Stomach (tissue), 9 donors: ENCODE results near the gene VWCE. TPM values are rescaled to one million over a fixed set of nuclear protein-coding genes. Genes with fewer than 3 reads are reported as not detected.
A peak's percentile ranks its signal among the peaks of the same experiment; 100 is the strongest.

Experiments
- DNase-seq, 2 donors: peaks; one replicate each; pipeline versions ENCODE4 v3.0.0 to v3.0.0-alpha.2; 2013 to 2019
- H3K27ac ChIP-seq, 5 donors: fragments of 200-600 bp in 4 of 5; sonication (generic) in 4 of 5; one replicate each; pipeline ENCODE4 v1.5.1; 2013 to 2019; ENCODE audit warnings: mild to moderate bottlenecking in 1 of 5, moderate library complexity in 1 of 5
- H3K27me3 ChIP-seq, 3 donors: fragments of 200-600 bp; sonication (generic); one replicate each; pipeline ENCODE4 v1.5.1; 2017 to 2019; ENCODE audit warnings: mixed run types in 1 of 3
- H3K36me3 ChIP-seq, 4 donors: fragments of 200-600 bp; sonication (generic); 1 replicate in 3 of 4; 2 replicates in 1 of 4; pipeline ENCODE4 v1.5.1; 2016 to 2019
- H3K4me1 ChIP-seq, 4 donors: fragments of 200-600 bp; sonication (generic); one replicate each; pipeline ENCODE4 v1.5.1; 2016 to 2019
- H3K4me3 ChIP-seq, 4 donors: fragments of 200-600 bp; sonication (generic) in 3 of 4; one replicate each; pipeline ENCODE4 v1.5.1; 2016 to 2019; ENCODE audit warnings: mild to moderate bottlenecking in 1 of 4
- H3K9me3 ChIP-seq, 4 donors: fragments of 200-600 bp; sonication (generic); one replicate each; pipeline ENCODE4 v1.5.1; 2016 to 2019
- CTCF ChIP-seq, 7 experiments: fragments of 450-650 bp in 4 of 7; fragments of 200-600 bp in 3 of 7; sonication (generic) in 3 of 7; IDR thresholded peaks; one replicate each; pipeline ENCODE4 v1.5.1; 2016 to 2019; ENCODE audit warnings: antibody characterized with exemption in 7 of 7, control low read depth in 2 of 7, mild to moderate bottlenecking in 1 of 7
- EP300 ChIP-seq: sonication (generic); formaldehyde crosslinking; IDR thresholded peaks from one replicate; pipeline ENCODE4 v1.6.1; 2017; ENCODE audit warnings: antibody characterized with exemption
- POLR2A ChIP-seq, 4 donors: fragments of 450-650 bp; IDR thresholded peaks; one replicate each; pipeline ENCODE4 v1.6.1; 2016; ENCODE audit warnings: antibody characterized with exemption in 4 of 4, control low read depth in 2 of 4, mild to moderate bottlenecking in 1 of 4, moderate library complexity in 1 of 4
- POLR2AphosphoS5 ChIP-seq, 3 donors: sonication (generic); formaldehyde crosslinking; IDR thresholded peaks; one replicate each; pipeline ENCODE4 v1.6.1; 2016; ENCODE audit warnings: antibody characterized with exemption in 3 of 3
- WGBS, 5 donors: extraction: QIAGEN DNeasy Blood & Tissue Kit in 3 of 5; methylation state at CpG; one replicate each; pipeline versions ENCODE4 v1.1.5 to v1.1.7; 2013 to 2018; 5-methylcytosine and 5-hydroxymethylcytosine counted together
- intact Hi-C: fragments of 100-400 bp; cut with DNase I; formaldehyde crosslinking; loops from one replicate; pipeline ENCODE4 v1.15.1; 2023; ENCODE audit warnings: low total_unique reads
- polyA plus RNA-seq, 3 donors: library from polyadenylated mRNA; stranded (reverse); fragments of 200-250 nt; gene quantifications; one replicate each; pipeline ENCODE4 v1.2.3, GENCODE V29; 2013
- total RNA-seq, 5 donors: library from RNA; depleted of rRNA; stranded (reverse); fragments of >200 nt; gene quantifications; one replicate each; pipeline versions ENCODE4 v1.1.0 to v1.2.3, GENCODE V29; 2014 to 2016
- donor health status: healthy with polysubstance abuse.
- donor health status: Bipolar disorder and iron deficiency.
- donor health status: healthy.

Gene VWCE
- total and polyA plus RNA-seq, 8 donors = 0.45 to 4.6 (median 1.1) TPM; not detected in 2

- H3K4me3 ChIP-seq = peak overlapping the region; percentile 48 to 69 (median 62)
These were observed 445 bp upstream of the VWCE start for GRCh38 chr11:61295596-61295926.

DNA sequence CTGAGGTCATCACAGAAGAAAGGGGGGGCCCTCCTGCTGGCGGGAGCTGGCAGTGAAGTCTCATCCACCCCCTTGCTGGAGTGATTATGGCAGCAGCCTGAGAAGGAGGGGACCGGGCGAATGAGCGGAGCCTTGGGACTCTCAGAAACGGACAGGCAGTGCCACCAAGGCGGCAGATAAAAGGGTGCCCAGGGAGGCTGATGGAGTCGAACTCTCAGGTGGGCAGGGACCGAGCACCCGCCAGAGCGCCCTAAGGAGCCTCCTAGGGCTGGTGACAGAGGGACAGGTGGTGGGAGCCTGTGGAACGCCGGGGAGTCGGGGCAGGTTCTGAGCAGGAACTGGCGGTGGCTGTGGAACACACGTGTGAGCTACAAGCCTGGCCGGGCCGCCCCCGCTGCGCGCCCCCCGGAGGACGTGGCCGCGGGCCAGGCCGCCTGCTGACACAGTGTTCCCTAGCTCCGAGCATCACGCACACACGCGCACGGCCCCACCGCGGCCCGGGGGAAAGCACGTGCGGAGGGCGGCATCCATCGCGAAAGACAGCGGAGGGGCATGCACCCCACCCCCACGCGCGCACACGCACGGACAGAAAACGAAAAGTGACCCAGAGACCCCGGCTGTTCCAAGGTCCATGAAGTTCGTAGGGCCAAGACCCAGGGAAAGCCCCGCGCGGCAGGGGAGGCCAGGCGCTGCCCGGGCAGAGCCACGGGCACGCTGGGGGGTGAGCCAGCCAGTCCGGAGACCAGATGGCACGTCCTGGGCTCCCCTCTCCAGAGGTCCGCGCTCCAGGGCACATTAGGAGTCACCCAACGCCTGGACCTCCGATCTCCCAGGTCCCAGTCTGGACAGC lies 1.0 kb downstream of the VWCE start:
- Histone ChIP-seq H3K4me1 (peaks cover 24 to 46% (median 34%) of the 10 kb centered on the region in 4 donors), H3K9me3 (no peaks in the 10 kb centered on the region), H3K4me3 (peak overlapping the region; percentile 48 to 69 (median 62)), H3K27me3 (peaks cover 0 to 44% (median 19%) of the 10 kb centered on the region in 3 donors), H3K36me3 (peaks cover 0 to 15% (median 12%) of the 10 kb centered on the region in 4 donors), H3K27ac (peak overlapping the region in 3 of 5 donors; percentile 28 to 66 (median 47))
- intact Hi-C loops = no loop called here
- TF ChIP-seq POLR2A (IDR thresholded peaks at IDR 0.05) (no peak), POLR2AphosphoS5 (IDR thresholded peaks at IDR 0.05) (no peak), EP300 (no peak), CTCF (IDR thresholded peaks at IDR 0.05) (no peak)
- DNase-seq = peak; percentile 37 to 89
- WGBS, 5 donors = 1 to 5% (median 1%) methylated on average over 18 to 60 of the region's 60 CpGs

More at GRCh38 chr11:61295596-61295926, 445 bp upstream of the VWCE start:
- TF ChIP-seq POLR2AphosphoS5 (IDR thresholded peaks at IDR 0.05) (no peak), EP300 (no peak), POLR2A (IDR thresholded peaks at IDR 0.05) (no peak), CTCF (IDR thresholded peaks at IDR 0.05) (no peak)
- H3K9me3 ChIP-seq = no peaks in the 10 kb centered on the region
- intact Hi-C loops = no loop called here
- H3K27me3 ChIP-seq = peaks cover 0 to 44% (median 19%) of the 10 kb centered on the region in 3 donors
- peaks cover 24 to 46% (median 34%) of the 10 kb centered on the region in 4 donors for H3K4me1 ChIP-seq
- 45 to 88% (median 57%) methylated on average over 3 to 12 of the region's 12 CpGs for WGBS, 5 donors
- peak overlapping the region in 2 of 5 donors; percentile 28 to 66 for H3K27ac ChIP-seq
- peak in 1 of 2 donors; percentile 34 for DNase-seq
- H3K36me3 ChIP-seq = peaks cover 14 to 30% (median 26%) of the 10 kb centered on the region in 4 donors

DNA sequence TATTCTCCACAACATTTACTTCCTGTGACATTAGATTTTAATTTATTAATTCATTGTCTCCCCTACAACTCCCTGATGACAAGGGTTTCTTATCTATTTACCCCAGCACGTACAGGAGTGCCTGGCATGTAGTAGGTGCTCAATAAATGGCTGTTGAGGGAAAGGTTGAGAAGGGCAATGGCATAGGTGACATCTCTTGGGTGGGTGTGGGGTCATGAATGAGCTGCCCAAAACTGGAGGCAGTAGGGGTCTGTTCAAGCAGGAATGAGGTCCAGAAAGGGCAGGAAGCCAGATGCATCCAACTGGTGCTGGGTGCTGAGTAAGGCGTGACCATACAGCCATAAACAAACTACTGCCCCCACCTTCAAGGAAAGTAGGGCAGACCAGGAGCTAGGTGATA lies 2.8 kb downstream of the VWCE start:
- Histone ChIP-seq H3K4me3 (no peak overlapping the region), H3K36me3 (no peaks in the 10 kb centered on the region), H3K27ac (no peak overlapping the region), H3K4me1 (peaks cover 24 to 33% (median 28%) of the 10 kb centered on the region in 4 donors), H3K27me3 (peaks cover 0 to 44% (median 19%) of the 10 kb centered on the region in 3 donors), H3K9me3 (no peaks in the 10 kb centered on the region)
- WGBS, 5 donors = 80 to 94% (median 92%) methylated on average over 2 of the region's 2 CpGs
- intact Hi-C loops = no loop called here
- no peak for DNase-seq
- TF ChIP-seq POLR2AphosphoS5 (IDR thresholded peaks at IDR 0.05) (no peak), POLR2A (IDR thresholded peaks at IDR 0.05) (no peak), CTCF (IDR thresholded peaks at IDR 0.05) (no peak)

GRCh38 chr11:61290905-61291690 lies 4.0 kb downstream of the VWCE start:
- Histone ChIP-seq H3K9me3 (no peaks in the 10 kb centered on the region), H3K27me3 (peaks cover 0 to 44% (median 19%) of the 10 kb centered on the region in 3 donors), H3K4me3 (no peak overlapping the region), H3K27ac (no peak overlapping the region), H3K36me3 (no peaks in the 10 kb centered on the region), H3K4me1 (peaks cover 24 to 27% (median 25%) of the 10 kb centered on the region in 4 donors)
- no peak for TF ChIP-seq EP300
- intact Hi-C loops = no loop called here
- DNase-seq = no peak
- WGBS, 5 donors = 80 to 89% (median 84%) methylated on average over 11 to 12 of the region's 12 CpGs
